Liver (tissue), 3 donors: Measurements from ENCODE around the gene ADAM8.

Source experiments
- EGR1 ChIP-seq, 2 donors: IDR thresholded peaks; 2 replicates each; pipeline ENCODE4 v1.6.1; 2016 to 2018; ENCODE audit warnings: antibody characterized with exemption in 2 of 2, low read depth in 2 of 2
- FOXA2 ChIP-seq: IDR thresholded peaks from 2 replicates; pipeline ENCODE4 v1.6.1; 2016; ENCODE audit warnings: antibody characterized with exemption
- GABPA ChIP-seq, 2 donors: IDR thresholded peaks in 1 of 2; conservative IDR thresholded peaks in 1 of 2; 2 replicates each; pipeline ENCODE4 v1.6.1; 2016; ENCODE audit warnings: antibody characterized with exemption in 2 of 2, mild to moderate bottlenecking in 1 of 2, moderate library complexity in 1 of 2
- HNF4G ChIP-seq: IDR thresholded peaks from 2 replicates; pipeline ENCODE4 v1.6.1; 2016; ENCODE audit warnings: antibody characterized with exemption
- JUND ChIP-seq, 2 donors: IDR thresholded peaks; 2 replicates each; pipeline ENCODE4 v1.6.1; 2016; ENCODE audit warnings: antibody characterized with exemption in 2 of 2
- RAD21 ChIP-seq, 2 donors: IDR thresholded peaks; 2 replicates each; pipeline ENCODE4 v1.6.1; 2016; ENCODE audit warnings: antibody characterized with exemption in 2 of 2, mild to moderate bottlenecking in 2 of 2
- RXRA ChIP-seq, 2 donors: IDR thresholded peaks; 2 replicates each; pipeline ENCODE4 v1.6.1; 2017 to 2018; ENCODE audit warnings: antibody characterized with exemption in 2 of 2, mild to moderate bottlenecking in 1 of 2
- TAF1 ChIP-seq: conservative IDR thresholded peaks from 2 replicates; pipeline ENCODE4 v1.6.1; 2016; ENCODE audit warnings: antibody characterized with exemption, mild to moderate bottlenecking
- YY1 ChIP-seq: IDR thresholded peaks from 2 replicates; pipeline ENCODE4 v1.6.1; 2016; ENCODE audit warnings: antibody characterized with exemption, mild to moderate bottlenecking
- TF ChIP-seq, protein P1 (sequence below): fragments of 150-350 bp; IDR thresholded peaks from 2 replicates; pipeline ENCODE4 v1.5.1; 2017; ENCODE audit warnings: improper control_type of control experiment, low read depth, low read length; ENCODE audit not compliant: missing input control
- TF ChIP-seq, protein P2 (sequence below): IDR thresholded peaks from 2 replicates; pipeline ENCODE4 v1.6.1; 2016; ENCODE audit warnings: antibody characterized with exemption
- TF ChIP-seq, protein P3 (sequence below): IDR thresholded peaks from 2 replicates; pipeline ENCODE4 v1.6.1; 2016; ENCODE audit warnings: antibody characterized with exemption, mild to moderate bottlenecking
- TF ChIP-seq, protein P4 (sequence below): IDR thresholded peaks from 2 replicates; pipeline ENCODE4 v1.6.1; 2016; ENCODE audit warnings: antibody characterized with exemption
- TF ChIP-seq, protein P5 (sequence below): IDR thresholded peaks from 2 replicates; pipeline ENCODE4 v1.6.1; 2016; ENCODE audit warnings: antibody characterized with exemption
- donor health status: healthy.
- donor health status: healthy.

DNA sequence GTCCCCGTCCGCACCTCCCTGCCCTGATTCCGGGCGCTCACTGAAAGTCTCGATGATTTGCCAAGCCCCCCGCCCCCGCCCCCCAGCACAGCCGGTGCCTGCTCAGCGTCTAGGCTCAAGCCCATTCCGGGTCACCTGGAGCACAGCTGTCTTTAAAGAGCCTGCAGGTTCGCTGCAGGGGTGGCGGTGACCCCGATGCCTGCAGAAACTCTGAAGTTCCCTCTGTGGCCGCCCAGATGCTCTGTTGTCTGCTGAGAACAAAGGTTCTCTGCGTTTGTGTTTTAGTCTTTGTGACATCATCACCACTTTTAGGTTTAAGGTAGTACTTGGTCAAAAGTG is 38.2 kb downstream of the ADAM8 start:
- no peak for TF ChIP-seq RXRA (IDR thresholded peaks at IDR 0.05)
- TF ChIP-seq, protein P1, sequence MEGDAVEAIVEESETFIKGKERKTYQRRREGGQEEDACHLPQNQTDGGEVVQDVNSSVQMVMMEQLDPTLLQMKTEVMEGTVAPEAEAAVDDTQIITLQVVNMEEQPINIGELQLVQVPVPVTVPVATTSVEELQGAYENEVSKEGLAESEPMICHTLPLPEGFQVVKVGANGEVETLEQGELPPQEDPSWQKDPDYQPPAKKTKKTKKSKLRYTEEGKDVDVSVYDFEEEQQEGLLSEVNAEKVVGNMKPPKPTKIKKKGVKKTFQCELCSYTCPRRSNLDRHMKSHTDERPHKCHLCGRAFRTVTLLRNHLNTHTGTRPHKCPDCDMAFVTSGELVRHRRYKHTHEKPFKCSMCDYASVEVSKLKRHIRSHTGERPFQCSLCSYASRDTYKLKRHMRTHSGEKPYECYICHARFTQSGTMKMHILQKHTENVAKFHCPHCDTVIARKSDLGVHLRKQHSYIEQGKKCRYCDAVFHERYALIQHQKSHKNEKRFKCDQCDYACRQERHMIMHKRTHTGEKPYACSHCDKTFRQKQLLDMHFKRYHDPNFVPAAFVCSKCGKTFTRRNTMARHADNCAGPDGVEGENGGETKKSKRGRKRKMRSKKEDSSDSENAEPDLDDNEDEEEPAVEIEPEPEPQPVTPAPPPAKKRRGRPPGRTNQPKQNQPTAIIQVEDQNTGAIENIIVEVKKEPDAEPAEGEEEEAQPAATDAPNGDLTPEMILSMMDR = no peak
- no peak for TF ChIP-seq FOXA2
- no peak for TF ChIP-seq YY1
- TF ChIP-seq, protein P2, sequence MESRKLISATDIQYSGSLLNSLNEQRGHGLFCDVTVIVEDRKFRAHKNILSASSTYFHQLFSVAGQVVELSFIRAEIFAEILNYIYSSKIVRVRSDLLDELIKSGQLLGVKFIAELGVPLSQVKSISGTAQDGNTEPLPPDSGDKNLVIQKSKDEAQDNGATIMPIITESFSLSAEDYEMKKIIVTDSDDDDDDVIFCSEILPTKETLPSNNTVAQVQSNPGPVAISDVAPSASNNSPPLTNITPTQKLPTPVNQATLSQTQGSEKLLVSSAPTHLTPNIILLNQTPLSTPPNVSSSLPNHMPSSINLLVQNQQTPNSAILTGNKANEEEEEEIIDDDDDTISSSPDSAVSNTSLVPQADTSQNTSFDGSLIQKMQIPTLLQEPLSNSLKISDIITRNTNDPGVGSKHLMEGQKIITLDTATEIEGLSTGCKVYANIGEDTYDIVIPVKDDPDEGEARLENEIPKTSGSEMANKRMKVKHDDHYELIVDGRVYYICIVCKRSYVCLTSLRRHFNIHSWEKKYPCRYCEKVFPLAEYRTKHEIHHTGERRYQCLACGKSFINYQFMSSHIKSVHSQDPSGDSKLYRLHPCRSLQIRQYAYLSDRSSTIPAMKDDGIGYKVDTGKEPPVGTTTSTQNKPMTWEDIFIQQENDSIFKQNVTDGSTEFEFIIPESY = no peak
- TF ChIP-seq, protein P3, sequence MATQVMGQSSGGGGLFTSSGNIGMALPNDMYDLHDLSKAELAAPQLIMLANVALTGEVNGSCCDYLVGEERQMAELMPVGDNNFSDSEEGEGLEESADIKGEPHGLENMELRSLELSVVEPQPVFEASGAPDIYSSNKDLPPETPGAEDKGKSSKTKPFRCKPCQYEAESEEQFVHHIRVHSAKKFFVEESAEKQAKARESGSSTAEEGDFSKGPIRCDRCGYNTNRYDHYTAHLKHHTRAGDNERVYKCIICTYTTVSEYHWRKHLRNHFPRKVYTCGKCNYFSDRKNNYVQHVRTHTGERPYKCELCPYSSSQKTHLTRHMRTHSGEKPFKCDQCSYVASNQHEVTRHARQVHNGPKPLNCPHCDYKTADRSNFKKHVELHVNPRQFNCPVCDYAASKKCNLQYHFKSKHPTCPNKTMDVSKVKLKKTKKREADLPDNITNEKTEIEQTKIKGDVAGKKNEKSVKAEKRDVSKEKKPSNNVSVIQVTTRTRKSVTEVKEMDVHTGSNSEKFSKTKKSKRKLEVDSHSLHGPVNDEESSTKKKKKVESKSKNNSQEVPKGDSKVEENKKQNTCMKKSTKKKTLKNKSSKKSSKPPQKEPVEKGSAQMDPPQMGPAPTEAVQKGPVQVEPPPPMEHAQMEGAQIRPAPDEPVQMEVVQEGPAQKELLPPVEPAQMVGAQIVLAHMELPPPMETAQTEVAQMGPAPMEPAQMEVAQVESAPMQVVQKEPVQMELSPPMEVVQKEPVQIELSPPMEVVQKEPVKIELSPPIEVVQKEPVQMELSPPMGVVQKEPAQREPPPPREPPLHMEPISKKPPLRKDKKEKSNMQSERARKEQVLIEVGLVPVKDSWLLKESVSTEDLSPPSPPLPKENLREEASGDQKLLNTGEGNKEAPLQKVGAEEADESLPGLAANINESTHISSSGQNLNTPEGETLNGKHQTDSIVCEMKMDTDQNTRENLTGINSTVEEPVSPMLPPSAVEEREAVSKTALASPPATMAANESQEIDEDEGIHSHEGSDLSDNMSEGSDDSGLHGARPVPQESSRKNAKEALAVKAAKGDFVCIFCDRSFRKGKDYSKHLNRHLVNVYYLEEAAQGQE = no peak
- TF ChIP-seq, protein P4, sequence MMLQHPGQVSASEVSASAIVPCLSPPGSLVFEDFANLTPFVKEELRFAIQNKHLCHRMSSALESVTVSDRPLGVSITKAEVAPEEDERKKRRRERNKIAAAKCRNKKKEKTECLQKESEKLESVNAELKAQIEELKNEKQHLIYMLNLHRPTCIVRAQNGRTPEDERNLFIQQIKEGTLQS = no peak
- TF ChIP-seq RAD21 (IDR thresholded peaks at IDR 0.05) = no peak
- TF ChIP-seq, protein P5, sequence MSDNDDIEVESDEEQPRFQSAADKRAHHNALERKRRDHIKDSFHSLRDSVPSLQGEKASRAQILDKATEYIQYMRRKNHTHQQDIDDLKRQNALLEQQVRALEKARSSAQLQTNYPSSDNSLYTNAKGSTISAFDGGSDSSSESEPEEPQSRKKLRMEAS = no peak
- TF ChIP-seq JUND (IDR thresholded peaks at IDR 0.05) = no peak
- no peak for TF ChIP-seq GABPA (IDR thresholded peaks at IDR 0.05 in 1 of 2, conservative IDR thresholded peaks at IDR 0.05 in 1 of 2)
- TF ChIP-seq TAF1 = no peak
- TF ChIP-seq HNF4G = no peak
- TF ChIP-seq EGR1 (IDR thresholded peaks at IDR 0.05; ENCODE audit: low read depth in 2 of 2) = no peak
